HG02763 (cell line): ENCODE results near the gene RCL1.
A peak's percentile ranks its signal among the peaks of the same experiment; 100 is the strongest.

Source experiments
- ATAC-seq: cut with Tn5 transposase; IDR thresholded peaks from one replicate; pipeline ENCODE4 v1.9.1; 2021; ENCODE audit warnings: mild to moderate bottlenecking, moderate library complexity; ENCODE audit not compliant: unreplicated experiment

The RCL1 gene

DNA sequence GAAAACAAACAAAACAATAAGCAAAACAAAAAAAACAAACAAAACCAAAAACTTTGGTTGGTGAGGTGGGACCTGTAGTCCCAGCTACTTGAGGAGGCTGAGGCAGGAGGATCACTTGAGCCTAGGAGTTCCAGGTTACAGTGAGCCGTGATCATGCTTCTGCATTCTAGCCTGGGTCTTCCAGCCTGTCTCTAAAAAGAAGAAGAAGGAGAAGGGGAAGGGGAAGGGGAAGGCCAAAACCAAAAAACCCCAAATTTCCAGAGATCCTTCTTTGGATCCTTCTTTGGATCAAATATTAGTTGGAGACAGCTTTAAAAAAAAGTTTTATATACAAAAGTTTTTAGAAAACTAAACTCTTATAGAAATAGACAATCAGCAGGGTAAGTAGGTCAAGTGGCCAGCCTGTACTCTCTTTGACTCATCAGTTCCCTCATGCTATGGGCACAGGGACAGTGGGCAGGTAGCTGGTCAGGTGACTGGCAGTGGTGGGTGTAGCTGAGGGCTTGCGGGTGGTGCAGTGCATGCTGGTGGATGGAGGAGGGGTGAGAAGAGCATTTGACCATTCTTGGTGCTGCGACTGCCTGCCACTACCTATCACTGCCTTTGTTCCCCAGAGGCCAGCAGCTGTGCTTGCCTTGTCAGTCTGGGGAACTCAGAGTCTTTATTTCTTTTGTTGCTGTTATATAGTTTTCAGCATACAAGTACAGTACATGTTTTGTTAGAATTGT lies 12.6 kb downstream of the RCL1 start:
- no peak for ATAC-seq

DNA sequence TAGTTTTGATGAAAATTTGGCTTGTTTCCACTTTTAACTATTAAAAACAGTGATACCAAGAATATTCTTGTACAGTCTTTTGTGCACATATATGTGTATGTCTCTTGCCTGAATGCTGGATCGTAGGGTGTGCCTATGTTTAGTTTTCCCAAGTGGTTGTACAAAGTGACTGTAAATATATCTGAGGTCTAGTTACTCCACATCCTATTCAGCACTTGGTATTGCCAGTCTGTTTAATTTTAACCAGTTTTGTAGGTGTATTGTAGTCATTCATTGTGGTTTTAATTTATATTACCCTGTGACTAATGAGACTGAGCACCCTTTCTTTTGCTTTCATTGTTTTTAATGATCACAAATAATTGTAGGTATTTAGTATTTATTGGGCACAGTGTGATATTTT lies 17.8 kb downstream of the RCL1 start:
- ATAC-seq = no peak

DNA sequence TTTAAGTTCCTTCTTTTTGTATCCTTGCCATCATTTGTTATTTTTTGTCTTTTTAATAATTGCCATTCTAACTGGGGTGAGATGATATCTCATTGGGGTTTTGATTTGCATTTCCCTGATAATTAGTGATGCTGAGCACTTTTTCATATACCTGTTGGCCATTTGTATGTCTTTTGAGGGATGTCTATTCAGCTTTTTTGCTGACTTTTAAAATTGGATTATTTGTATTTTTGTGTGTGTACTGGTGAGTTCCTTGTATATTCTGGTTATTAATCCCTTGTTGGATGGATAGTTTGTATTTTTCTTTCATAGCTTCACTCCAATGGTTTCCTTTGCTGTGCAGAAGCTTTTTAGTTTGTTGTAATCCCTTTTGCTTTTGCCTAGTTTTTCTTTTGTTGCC lies 19.1 kb downstream of the RCL1 start:
- ATAC-seq = no peak

DNA sequence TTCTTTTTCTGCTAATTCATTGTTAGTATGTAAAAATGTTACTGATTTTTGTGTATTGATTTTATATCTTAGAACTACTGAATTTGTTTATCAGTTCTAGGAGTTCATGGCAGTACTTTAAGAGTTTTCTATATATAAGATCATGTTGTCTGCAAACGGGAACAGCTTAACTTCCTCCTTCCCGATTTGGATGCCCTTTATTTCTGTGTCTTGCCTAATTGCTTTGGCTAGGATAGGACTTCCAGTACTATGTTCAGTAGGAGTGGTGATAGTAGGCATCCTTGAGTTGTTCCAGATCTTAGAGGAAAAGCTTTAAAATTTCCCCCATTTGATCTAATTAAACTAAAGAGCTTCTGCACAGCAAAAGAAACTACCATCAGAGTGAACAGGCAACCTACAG lies 20.1 kb downstream of the RCL1 start:
- ATAC-seq = no peak

DNA sequence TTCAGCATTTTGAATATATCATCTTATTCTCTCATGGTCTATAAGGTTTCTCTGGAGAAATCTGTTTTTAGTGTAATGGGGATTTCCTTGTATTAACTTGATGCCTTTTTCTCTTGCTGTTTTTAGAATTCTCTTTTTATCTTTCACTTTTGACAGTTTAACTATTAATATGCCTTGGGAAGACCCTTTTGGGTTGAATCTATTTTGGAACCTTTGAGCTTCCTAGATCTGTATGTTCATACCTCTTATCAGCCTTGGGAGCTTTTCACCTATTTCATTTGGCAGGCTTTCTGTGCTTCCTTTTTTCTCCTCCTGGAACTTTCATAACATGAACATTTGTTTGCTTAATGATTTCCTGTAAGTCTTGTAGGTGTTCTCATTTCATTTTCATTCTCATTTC lies 22.2 kb downstream of the RCL1 start:
- peak; percentile 70 for ATAC-seq

DNA sequence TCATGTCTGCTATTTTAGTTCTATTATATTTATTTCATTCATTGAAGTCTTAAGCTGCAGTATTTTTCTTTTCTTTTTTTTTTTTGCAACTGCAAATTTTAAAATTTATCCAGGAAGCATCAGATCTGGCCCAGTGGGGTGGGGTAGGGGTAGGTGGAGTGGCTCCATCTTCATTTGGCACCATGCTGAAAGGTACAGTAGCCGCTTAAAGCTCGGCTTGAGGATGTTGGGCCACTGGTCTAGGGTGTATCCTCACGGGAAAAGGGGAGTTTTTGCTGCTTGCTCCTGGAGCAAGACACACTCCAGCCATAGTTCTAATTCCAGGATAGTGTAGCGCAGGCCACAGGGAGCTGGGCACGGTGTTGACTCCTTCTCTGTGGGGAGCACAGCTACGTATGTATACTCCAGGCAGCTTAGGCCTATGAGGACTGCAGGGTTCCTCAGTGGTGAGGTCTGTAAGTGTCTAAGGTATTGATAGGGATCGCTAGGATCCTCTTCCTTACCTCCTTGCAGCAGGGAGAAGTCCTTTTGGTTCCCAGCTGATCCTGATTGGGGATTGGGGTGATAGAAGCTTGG lies 22.7 kb downstream of the RCL1 start:
- peak; percentile 34 for ATAC-seq

DNA sequence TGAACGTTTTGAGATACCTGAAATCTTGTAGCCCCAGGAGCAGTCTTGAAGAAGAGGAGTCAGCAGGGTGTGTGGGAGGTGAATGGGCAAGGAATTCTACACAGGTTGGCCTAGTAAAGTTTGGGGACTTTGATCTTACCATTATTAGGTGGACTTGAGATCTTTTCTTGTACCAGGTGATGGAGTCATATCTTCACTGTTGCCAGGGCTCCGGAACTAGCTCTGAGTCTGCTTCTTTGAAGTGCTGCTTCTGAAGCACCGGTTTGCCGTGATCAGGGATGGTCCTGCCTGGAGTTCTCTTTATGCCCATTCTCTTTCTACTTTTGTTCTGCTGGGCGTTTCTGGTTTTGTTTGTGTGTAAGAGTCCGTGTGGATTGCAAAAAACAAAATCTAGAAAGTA lies 27.4 kb downstream of the RCL1 start:
- no peak for ATAC-seq

DNA sequence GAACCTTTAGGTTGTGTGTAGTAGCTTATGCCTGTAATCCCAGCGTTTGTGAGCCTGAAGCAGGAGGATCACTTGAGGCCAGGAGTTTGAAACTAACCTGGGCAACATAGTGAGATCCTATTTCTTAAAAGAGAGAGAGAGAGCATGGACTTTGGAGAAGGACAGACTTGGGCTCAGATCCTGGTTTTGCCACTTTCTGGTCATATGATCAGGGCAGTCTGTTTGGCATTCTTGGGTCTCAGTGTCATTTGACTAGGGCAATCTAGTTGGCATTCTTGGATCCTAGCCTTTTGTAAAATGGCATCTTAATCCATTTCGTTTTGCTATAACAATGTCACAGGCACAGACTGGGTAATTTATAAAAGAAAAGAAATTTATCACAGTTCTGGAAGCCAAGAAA lies 28.4 kb downstream of the RCL1 start:
- no peak for ATAC-seq

DNA sequence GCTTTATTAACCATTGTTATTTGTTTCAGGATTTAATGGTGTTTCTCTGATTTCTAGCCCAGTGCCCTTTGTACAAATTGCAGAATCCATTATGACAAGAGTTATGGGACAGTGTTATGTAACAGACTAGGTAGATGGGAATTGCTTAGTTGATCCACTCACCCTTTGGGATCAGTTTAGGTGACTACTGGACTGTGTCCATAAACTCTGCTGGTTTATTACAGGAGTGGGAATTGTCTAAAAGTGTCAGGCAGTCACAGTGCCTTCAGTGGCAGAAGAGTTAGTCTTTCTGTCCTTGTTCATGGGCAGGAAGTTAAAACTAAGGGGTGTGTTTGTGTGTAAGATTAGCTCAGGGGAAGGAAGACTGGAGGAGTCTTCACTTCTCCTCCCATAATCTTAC lies 29.3 kb downstream of the RCL1 start:
- no peak for ATAC-seq

DNA sequence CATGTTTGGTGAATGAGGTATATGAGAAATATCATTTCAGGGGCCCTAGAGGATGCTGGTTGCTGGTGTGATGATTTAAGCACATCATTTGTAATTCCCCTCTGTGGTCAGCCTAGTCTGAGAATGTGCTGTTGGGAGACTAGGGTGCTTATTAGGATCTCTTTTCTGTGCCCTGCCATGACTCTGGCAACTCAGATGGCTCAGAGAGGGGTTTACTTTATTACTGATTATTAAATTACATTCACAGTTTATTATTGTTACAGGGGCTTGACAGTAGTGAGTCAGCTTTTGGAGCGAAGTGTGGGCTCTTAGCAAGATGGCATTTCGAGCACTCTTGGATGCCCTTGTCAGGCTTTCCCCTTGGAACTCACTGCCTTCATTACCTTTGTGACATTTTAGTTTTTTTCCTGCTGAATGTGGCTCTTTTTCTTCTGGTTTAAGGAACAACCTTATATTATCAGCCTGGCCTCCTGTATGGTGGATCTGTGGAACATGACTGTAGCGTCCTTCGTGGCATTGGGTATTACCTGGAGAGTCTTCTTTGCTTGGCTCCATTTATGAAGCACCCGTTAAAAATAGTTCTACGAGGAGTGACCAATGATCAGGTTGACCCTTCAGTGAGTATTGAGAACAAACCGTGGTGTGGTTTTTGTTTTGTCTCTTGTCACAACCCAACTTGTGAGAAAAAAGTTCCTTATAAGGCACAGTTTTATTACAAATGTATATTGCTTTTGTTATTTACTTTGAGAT lies 33.8 kb downstream of the RCL1 start:
- ATAC-seq = no peak

DNA sequence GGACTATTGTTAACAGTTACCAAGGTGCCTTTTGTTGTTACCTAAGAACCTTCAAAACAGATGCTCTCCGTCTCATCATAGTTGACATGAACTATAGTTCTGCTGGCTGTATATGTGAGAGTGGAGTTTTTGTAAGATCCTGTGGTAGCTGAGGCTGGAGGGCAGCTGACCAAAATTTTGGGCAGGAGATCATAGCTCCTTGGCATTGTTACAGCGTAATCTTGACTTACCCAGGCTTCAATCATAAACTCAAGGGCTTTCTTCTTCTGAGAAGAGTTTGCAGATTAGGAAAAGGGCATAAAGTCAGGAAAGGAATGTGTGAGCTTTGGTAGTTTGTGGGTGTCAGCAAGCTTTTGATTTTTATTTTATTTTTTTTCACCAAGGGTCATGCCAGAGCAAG lies 34.5 kb downstream of the RCL1 start:
- ATAC-seq = no peak

DNA sequence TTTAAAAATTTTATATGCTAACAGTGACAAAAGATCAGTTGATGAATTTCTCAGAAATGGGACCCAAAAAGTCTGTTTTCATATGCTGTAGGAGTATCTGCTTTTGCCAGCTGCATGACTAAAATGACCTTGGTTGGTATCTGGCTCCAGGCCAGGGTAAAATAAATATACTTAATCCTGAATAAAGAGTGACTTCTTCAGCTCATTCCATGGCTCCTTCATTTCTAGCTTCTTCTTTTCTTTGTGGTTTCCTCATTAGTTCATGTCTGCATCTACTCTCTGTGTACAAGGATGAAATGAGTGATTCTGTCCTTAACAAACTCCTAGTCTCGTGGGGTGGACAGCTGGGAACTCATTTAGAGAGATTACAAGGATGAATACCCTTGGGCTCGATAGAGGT lies 36.0 kb downstream of the RCL1 start:
- no peak for ATAC-seq

DNA sequence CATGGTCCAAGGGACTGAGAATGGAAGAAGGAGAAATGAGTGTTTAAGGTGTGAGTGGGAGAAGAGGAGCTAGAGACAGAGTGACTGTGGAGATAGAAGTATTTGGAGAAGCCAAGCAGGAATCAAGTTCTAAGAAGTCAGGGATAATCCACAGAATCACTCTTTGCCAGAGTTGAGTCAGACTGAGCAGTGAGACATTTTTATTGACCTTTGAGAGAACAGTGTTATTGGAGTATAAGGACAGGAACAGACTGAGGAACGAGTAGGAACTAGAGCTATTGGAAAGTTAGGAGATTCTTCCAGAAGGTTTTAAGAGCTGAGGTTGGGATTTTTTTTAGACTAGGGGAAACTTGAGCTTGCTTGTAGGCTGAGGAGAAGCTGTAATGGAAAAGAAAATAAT lies 37.2 kb downstream of the RCL1 start:
- ATAC-seq = no peak

DNA sequence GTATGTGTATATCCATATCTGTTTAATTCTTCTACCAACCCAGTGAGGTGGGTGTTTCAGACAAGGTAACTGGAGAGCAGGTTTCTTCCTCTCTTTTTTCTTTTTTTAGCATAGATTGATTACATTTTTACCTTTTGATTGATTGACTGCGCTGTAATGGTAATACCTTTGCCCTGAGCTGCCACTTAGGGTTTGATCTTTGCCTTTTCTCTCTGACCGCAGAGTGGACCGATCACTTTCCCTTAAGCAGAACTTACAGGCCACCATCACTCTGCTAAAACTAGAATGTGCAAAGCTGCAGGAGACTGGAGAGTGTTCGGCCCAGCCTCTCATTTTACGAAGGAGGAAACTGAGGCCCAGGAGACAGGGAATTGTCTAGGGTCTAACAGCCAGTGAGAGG lies 38.0 kb downstream of the RCL1 start:
- ATAC-seq = no peak

DNA sequence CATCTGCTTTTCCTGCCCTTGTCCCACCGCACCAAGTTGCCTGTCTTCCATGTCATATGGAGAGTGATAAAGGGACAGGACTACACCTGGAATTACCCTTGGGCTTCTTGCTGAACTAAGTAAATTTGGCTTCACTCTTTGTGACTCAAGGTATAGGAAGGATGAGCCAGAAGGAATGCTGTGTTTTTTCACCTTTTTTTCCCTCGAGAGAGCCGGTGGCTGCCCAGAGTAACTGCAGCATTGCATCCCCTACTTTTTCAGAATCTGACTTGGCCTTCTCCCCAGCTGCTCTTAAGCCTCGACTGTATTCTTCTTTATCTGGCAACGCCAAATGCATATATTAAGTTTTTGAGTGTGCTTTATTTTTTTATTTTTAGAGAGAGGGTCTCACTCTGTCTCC lies 38.4 kb downstream of the RCL1 start:
- ATAC-seq = no peak

DNA sequence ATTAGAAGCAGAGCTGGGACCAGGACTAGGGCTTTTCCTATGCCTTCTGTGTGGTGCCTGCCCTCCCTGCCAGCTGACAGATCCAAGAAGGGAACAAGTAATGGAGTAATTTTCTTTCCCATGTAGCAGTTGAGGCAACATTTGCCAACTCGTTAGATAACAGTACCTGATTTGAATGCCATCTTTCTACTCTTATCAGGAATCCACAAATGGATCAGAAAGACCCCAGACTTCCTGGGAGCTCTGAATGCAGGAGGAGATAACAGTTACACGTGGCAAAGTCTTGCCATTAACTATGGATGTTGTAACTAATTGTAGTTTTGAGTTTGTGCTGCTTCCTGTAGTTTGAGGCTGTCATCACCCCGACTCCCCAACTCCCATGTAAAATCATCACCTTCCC lies 39.2 kb downstream of the RCL1 start:
- no peak for ATAC-seq

DNA sequence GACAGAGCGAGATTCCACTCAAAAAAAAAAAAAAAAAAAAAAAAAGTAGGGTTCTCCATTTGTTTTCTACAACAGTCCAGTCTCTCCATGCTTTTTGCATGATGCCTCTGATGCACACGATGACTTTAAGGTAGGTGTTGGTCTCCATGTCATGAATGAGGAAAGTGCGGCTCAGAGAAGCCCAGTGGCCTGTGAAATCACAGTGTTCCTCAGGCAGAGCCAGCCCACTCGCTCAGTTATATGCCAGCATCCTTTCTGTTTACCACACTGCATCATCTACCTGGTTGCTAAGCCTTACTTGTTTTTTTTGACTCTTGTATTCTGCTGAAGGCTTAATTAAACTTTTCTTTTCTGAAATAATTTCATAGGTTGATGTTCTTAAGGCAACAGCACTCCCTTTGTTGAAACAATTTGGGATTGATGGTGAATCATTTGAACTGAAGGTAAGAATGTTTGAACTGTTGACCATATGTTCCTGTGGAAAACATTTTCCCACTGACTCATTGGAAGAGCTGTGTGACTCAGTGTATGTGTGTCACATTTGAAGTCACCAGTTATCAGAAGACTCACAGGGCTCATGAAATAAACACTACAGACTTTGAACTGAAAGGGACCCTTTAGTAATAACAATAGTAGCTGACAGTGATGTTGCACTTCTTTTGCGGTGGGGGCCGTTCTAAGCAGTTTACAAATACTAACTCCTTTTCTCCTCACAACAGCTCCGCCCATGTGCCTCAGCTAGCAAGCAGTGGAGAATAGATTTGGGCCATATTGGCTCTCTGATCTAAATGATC lies 40.2 kb downstream of the RCL1 start:
- no peak for ATAC-seq

DNA sequence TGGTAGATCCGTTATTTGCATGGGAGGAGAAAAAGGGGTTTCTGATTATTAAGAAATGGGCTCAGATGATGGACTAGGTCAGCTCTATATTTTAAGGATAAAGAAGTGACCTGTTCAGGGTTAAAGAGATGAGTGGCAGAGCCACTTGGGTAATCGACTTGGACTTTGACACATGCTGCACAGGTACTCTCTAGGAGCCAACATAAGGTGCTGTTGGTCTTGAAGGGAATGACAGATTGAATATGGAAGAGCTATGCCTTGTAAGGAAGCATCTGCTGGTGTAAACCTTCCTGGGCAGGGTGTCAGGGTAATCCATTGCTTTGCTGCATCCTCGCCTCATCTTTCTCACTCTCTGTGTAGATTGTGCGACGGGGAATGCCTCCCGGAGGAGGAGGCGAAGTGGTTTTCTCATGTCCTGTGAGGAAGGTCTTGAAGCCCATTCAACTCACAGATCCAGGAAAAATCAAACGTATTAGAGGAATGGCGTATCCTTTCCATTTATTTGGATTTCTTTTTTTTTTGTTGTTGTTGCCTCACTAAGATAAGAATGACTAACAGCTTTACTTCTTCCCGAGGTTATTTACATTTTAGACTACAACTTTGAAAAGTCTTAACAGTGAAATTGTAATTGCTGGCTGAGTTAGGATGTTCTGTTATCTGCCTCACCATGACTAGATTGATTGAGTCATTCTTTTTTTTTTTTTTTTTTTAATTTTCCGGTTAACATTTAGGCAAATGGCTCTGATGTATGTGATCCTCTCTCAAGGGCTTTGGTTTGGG lies 41.2 kb downstream of the RCL1 start:
- ATAC-seq = no peak

DNA sequence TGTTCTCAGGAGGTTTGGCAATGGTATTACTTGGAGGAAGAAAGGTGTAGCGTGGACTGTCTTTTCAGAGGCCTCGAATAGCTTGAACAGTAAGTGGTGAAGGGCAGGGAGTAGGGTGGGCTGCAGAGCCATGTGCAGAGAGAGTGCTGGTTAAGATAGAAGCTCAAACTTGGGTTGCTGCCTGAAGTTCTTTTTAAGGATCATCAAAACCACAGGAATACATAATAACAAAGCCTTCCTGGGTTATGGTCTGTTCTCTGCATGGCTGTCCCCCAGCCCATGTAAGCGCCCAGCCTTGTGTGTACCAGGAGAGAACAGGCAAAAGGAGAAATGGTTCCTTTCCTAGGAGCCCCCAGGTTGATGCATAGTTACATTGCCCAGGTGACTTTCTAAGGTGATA lies 43.9 kb downstream of the RCL1 start:
- no peak for ATAC-seq

DNA sequence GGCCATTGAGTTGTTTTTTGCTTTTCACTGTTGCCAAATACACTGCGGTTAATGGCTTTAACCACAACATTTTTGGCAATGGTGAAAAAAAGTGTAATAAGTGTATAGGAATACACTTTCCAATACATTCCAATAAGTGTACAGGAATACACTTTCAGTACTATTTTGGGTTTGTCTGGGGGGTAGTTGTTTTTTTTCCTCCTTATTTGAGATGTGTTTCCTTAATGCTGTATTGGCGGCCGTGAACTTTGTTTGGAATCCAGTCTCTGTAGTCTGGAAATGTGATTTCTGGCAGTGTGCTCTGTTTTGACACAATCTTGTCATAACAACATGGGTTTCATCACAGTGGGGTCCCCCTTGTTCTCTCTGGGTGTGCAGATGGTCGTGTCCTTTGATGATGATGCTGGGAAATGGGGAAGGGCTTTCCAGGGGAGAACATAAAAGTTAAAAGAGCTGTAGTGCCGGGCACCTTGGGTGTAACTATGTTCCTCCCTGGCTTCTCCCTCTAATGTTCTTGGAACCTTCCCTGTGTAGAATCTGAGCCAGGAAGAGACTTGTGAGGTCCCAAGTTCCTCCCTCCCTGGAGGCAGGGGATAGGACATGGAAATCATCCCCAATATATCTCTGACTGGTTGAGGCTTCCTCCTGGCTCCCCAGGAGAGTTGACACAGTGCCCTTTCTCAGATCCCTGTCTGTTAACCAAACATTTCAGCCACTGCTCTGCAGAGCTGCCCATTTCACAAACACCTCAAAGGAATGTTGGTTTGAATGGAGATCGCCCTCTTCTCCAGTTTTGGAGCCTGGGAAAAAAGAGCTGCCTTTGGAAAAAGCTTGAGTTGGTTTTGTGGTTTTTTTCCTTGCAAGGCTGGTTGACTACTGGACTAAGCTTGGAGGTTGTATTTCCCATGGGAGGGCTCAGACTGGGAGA lies 44.8 kb downstream of the RCL1 start:
- ATAC-seq = no peak
